Liver (tissue), 9 donors: Measurements from ENCODE around the gene ABCC5. TPM values are rescaled to one million over a fixed set of nuclear protein-coding genes. Genes with fewer than 3 reads are reported as not detected.

Experiments
- DNase-seq: peaks from one replicate; pipeline ENCODE4 v3.0.0-alpha.2; 2017; ENCODE audit warnings: low spot score
- H3K27ac ChIP-seq, 2 donors: one replicate each; pipeline ENCODE4 v1.7.0; 2013; ENCODE audit warnings: inconsistent platforms in 2 of 2, low read length in 2 of 2, control low read depth in 1 of 2, low read depth in 1 of 2, mild to moderate bottlenecking in 1 of 2
- H3K27me3 ChIP-seq, 4 donors: one replicate each; pipeline versions ENCODE4 v1.6.1 to v1.7.0; 2013; ENCODE audit warnings: low read length in 3 of 4, inconsistent platforms in 1 of 4, mild to moderate bottlenecking in 1 of 4, moderate library complexity in 1 of 4; ENCODE audit not compliant: control insufficient read depth in 4 of 4, insufficient read depth in 4 of 4
- H3K36me3 ChIP-seq, 4 donors: one replicate each; pipeline versions ENCODE4 v1.6.1 to v1.7.0; 2013; ENCODE audit warnings: low read length in 3 of 4, mild to moderate bottlenecking in 3 of 4, low read depth in 1 of 4, moderate library complexity in 1 of 4; ENCODE audit not compliant: control insufficient read depth in 4 of 4, insufficient read depth in 3 of 4
- H3K4me1 ChIP-seq, 4 donors: one replicate each; pipeline versions ENCODE4 v1.6.1 to v1.7.0; 2013; ENCODE audit warnings: low read length in 3 of 4, mild to moderate bottlenecking in 3 of 4, moderate library complexity in 1 of 4; ENCODE audit not compliant: control insufficient read depth in 4 of 4, insufficient read depth in 4 of 4
- H3K4me3 ChIP-seq, 3 donors: one replicate each; pipeline versions ENCODE4 v1.6.1 to v1.7.0; 2013; ENCODE audit warnings: low read length in 3 of 3, control low read depth in 1 of 3, low read depth in 1 of 3, mild to moderate bottlenecking in 1 of 3
- H3K9ac ChIP-seq, 2 donors: one replicate each; pipeline ENCODE4 v1.7.0; 2013; ENCODE audit warnings: low read length in 2 of 2, mild to moderate bottlenecking in 2 of 2, moderate library complexity in 2 of 2, control low read depth in 1 of 2, low read depth in 1 of 2
- H3K9me3 ChIP-seq, 4 donors: one replicate each; pipeline versions ENCODE4 v1.6.1 to v1.7.0; 2013; ENCODE audit warnings: low read length in 3 of 4; ENCODE audit not compliant: control insufficient read depth in 4 of 4
- EGR1 ChIP-seq, 2 donors: IDR thresholded peaks; 2 replicates each; pipeline ENCODE4 v1.6.1; 2016 to 2018; ENCODE audit warnings: antibody characterized with exemption in 2 of 2, low read depth in 2 of 2
- FOXA1 ChIP-seq: IDR thresholded peaks from 2 replicates; pipeline ENCODE4 v1.6.1; 2016; ENCODE audit warnings: antibody characterized with exemption
- HNF4A ChIP-seq, 2 donors: conservative IDR thresholded peaks; 2 replicates each; pipeline ENCODE4 v1.6.1; 2016; ENCODE audit warnings: antibody characterized with exemption in 2 of 2, mild to moderate bottlenecking in 2 of 2
- NR2F2 ChIP-seq: IDR thresholded peaks from 2 replicates; pipeline ENCODE4 v1.6.1; 2016; ENCODE audit warnings: antibody characterized with exemption
- RXRA ChIP-seq, 2 donors: IDR thresholded peaks; 2 replicates each; pipeline ENCODE4 v1.6.1; 2017 to 2018; ENCODE audit warnings: antibody characterized with exemption in 2 of 2, mild to moderate bottlenecking in 1 of 2
- ZBTB33 ChIP-seq: IDR thresholded peaks from 2 replicates; pipeline ENCODE4 v1.6.1; 2016; ENCODE audit warnings: antibody characterized with exemption
- WGBS: extraction: QIAGEN DNeasy Blood & Tissue Kit; methylation state at CpG from one replicate; pipeline ENCODE4 v1.1.7; 2013; 5-methylcytosine and 5-hydroxymethylcytosine counted together
- polyA plus RNA-seq, 2 donors: library from polyadenylated mRNA; stranded (reverse) in 1 of 2; unstranded in 1 of 2; fragments of 200-250 nt in 1 of 2; fragments of >200 nt in 1 of 2; fragmentation: Nextera tagmentation in 1 of 2; extraction: Ambion mirVana in 1 of 2; gene quantifications; one replicate each; pipeline versions ENCODE4 v1.2.1 to v1.2.3, GENCODE V29; 2013 to 2015
- total RNA-seq, 2 donors: library from RNA; depleted of rRNA; stranded (reverse); fragments of >200 nt; gene quantifications; one replicate each; pipeline ENCODE4 v1.2.3, GENCODE V29; 2014
- TF ChIP-seq, protein P1 (sequence below): IDR thresholded peaks from 2 replicates; pipeline ENCODE4 v1.6.1; 2016; ENCODE audit warnings: antibody characterized with exemption, mild to moderate bottlenecking
- TF ChIP-seq, protein P2 (sequence below): IDR thresholded peaks from 2 replicates; pipeline ENCODE4 v1.6.1; 2016; ENCODE audit warnings: antibody characterized with exemption
- donor health status: healthy.
- donor health status: healthy.
- donor health status: healthy.
- donor health status: healthy.
- donor health status: healthy.

The ABCC5 gene
- total and polyA plus RNA-seq, 4 donors, result 2.8 to 35.7 (median 8.1) TPM

GRCh38 chr3:183912895-183913579 is 104.6 kb downstream of the ABCC5 start:
- no peaks in the 10 kb centered on the region for H3K4me1 ChIP-seq
- H3K4me3 ChIP-seq, result no peak overlapping the region
- H3K9me3 ChIP-seq, result no peaks in the 10 kb centered on the region
- no peaks in the 10 kb centered on the region for H3K27me3 ChIP-seq
- TF ChIP-seq HNF4A (conservative IDR thresholded peaks at IDR 0.05) (no peak), RXRA (IDR thresholded peaks at IDR 0.05) (no peak), FOXA1 (no peak)
- TF ChIP-seq, protein P1, sequence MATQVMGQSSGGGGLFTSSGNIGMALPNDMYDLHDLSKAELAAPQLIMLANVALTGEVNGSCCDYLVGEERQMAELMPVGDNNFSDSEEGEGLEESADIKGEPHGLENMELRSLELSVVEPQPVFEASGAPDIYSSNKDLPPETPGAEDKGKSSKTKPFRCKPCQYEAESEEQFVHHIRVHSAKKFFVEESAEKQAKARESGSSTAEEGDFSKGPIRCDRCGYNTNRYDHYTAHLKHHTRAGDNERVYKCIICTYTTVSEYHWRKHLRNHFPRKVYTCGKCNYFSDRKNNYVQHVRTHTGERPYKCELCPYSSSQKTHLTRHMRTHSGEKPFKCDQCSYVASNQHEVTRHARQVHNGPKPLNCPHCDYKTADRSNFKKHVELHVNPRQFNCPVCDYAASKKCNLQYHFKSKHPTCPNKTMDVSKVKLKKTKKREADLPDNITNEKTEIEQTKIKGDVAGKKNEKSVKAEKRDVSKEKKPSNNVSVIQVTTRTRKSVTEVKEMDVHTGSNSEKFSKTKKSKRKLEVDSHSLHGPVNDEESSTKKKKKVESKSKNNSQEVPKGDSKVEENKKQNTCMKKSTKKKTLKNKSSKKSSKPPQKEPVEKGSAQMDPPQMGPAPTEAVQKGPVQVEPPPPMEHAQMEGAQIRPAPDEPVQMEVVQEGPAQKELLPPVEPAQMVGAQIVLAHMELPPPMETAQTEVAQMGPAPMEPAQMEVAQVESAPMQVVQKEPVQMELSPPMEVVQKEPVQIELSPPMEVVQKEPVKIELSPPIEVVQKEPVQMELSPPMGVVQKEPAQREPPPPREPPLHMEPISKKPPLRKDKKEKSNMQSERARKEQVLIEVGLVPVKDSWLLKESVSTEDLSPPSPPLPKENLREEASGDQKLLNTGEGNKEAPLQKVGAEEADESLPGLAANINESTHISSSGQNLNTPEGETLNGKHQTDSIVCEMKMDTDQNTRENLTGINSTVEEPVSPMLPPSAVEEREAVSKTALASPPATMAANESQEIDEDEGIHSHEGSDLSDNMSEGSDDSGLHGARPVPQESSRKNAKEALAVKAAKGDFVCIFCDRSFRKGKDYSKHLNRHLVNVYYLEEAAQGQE, result no peak
- H3K9ac ChIP-seq, result no peak overlapping the region
- no peak overlapping the region for H3K27ac ChIP-seq
- no peaks in the 10 kb centered on the region for H3K36me3 ChIP-seq
- WGBS, result 84% methylated on average over 10 of the region's 10 CpGs
- DNase-seq, result no peak

GRCh38 chr3:183911763-183912506 is 105.7 kb downstream of the ABCC5 start:
- Histone ChIP-seq H3K4me1 (no peaks in the 10 kb centered on the region), H3K9ac (no peak overlapping the region)

More at GRCh38 chr3:183911763-183912506, 105.7 kb downstream of the ABCC5 start:
- Histone ChIP-seq H3K4me3 (no peak overlapping the region), H3K9me3 (no peaks in the 10 kb centered on the region), H3K36me3 (no peaks in the 10 kb centered on the region), H3K27ac (no peak overlapping the region), H3K27me3 (no peaks in the 10 kb centered on the region)
- no peak for DNase-seq
- TF ChIP-seq HNF4A (conservative IDR thresholded peaks at IDR 0.05) (no peak), NR2F2 (no peak), EGR1 (IDR thresholded peaks at IDR 0.05; ENCODE audit: low read depth in 2 of 2) (no peak), ZBTB33 (no peak)
- TF ChIP-seq, protein P2, sequence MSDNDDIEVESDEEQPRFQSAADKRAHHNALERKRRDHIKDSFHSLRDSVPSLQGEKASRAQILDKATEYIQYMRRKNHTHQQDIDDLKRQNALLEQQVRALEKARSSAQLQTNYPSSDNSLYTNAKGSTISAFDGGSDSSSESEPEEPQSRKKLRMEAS, result no peak
- 83% methylated on average over 8 of the region's 8 CpGs for WGBS
